Measurements from ENCODE around the gene NSUN4. TPM values are rescaled to one million over a fixed set of nuclear protein-coding genes. Genes with fewer than 3 reads are reported as not detected.

The NSUN4 gene
- total RNA-seq, 3 donors from 2014 or later: 18.5 to 20.6 (median 20.5) TPM

- peaks cover 18% of the 10 kb centered on the region for H3K4me1 ChIP-seq (ENCODE audit: low read depth)
- intact Hi-C loops (cut with DNase I, micrococcal nuclease): no loop called here
- H3K9me3 ChIP-seq: no peaks in the 10 kb centered on the region
- no peak for DNase-seq
- ATAC-seq: peak; percentile 17
- no peaks in the 10 kb centered on the region for H3K36me3 ChIP-seq (ENCODE audit: low read depth)
- no peak overlapping the region for H3K4me3 ChIP-seq
- TF ChIP-seq, protein P1, sequence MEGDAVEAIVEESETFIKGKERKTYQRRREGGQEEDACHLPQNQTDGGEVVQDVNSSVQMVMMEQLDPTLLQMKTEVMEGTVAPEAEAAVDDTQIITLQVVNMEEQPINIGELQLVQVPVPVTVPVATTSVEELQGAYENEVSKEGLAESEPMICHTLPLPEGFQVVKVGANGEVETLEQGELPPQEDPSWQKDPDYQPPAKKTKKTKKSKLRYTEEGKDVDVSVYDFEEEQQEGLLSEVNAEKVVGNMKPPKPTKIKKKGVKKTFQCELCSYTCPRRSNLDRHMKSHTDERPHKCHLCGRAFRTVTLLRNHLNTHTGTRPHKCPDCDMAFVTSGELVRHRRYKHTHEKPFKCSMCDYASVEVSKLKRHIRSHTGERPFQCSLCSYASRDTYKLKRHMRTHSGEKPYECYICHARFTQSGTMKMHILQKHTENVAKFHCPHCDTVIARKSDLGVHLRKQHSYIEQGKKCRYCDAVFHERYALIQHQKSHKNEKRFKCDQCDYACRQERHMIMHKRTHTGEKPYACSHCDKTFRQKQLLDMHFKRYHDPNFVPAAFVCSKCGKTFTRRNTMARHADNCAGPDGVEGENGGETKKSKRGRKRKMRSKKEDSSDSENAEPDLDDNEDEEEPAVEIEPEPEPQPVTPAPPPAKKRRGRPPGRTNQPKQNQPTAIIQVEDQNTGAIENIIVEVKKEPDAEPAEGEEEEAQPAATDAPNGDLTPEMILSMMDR (IDR thresholded peaks at IDR 0.05): no peak
Measured at GRCh38 chr1:46401154-46401913, 60.7 kb downstream of the NSUN4 start.

DNA sequence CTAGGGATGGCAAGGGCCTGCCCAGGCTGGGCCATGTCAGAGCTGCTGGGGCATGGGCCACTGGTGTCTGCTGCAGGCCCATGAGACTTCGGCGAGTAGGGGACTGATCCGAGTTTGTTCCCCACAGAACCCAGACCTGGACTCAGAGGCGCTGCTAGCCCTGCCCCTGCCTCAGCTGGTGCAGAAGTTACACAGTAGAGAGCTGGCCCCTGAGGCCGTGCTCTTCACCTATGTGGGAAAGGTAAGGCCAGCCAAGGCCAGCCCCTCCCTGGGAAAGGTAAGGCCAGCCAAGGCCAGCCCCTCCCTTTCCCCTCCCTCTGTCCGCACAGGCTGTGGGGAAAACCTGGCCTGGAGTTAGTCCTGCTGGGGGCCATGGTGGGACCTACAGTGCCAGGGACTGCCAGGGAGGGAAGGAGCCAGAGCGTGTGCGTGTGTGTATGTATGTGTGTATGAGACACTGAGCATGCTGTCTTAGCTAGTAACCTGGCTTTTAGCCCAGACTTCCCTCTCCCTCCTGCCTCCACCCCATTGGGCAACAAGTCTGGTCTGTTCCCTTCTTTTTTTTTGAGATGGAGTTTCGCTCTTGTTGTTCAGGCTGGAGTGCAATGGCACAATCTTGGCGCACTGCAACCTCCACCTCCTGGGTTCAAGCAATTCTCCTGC is 61.5 kb downstream of the NSUN4 start:
- Histone ChIP-seq H3K36me3 (ENCODE audit: low read depth) (no peaks in the 10 kb centered on the region), H3K4me1 (ENCODE audit: low read depth) (peaks cover 14% of the 10 kb centered on the region), H3K4me3 (no peak overlapping the region), H3K9me3 (no peaks in the 10 kb centered on the region)
- ATAC-seq: peak; percentile 94
- DNase-seq: peak; percentile 86 to 90 (median 89)
- intact Hi-C loops (cut with DNase I, micrococcal nuclease): no loop called here
- TF ChIP-seq, protein P1 (IDR thresholded peaks at IDR 0.05): no peak

- ATAC-seq: no peak
- TF ChIP-seq, protein P1 (IDR thresholded peaks at IDR 0.05): no peak
Measured at GRCh38 chr1:46403916-46404315, 63.3 kb downstream of the NSUN4 start.

GRCh38 chr1:46404482-46405196 is 64.0 kb downstream of the NSUN4 start:
- Histone ChIP-seq H3K9me3 (no peaks in the 10 kb centered on the region), H3K36me3 (ENCODE audit: low read depth) (peaks cover 3% of the 10 kb centered on the region), H3K4me1 (ENCODE audit: low read depth) (peaks cover 12% of the 10 kb centered on the region), H3K4me3 (no peak overlapping the region)
- TF ChIP-seq, protein P1 (IDR thresholded peaks at IDR 0.05): no peak
- ATAC-seq: no peak
- DNase-seq: peak in 1 of 3 donors; percentile 17
- intact Hi-C loops (cut with DNase I, micrococcal nuclease): no loop called here

More at GRCh38 chr1:46403916-46404315, 63.3 kb downstream of the NSUN4 start:
- DNase-seq: peak in 1 of 3 donors; percentile 3
- Histone ChIP-seq H3K36me3 (ENCODE audit: low read depth) (peaks cover 3% of the 10 kb centered on the region), H3K9me3 (no peaks in the 10 kb centered on the region), H3K4me1 (ENCODE audit: low read depth) (peaks cover 14% of the 10 kb centered on the region), H3K4me3 (no peak overlapping the region)
- intact Hi-C loops (cut with DNase I, micrococcal nuclease): no loop called here

GRCh38 chr1:46405197-46405555 is 64.6 kb downstream of the NSUN4 start:
- intact Hi-C loops (cut with DNase I, micrococcal nuclease): no loop called here
- no peak overlapping the region for H3K4me3 ChIP-seq
- no peaks in the 10 kb centered on the region for H3K9me3 ChIP-seq
- peaks cover 9% of the 10 kb centered on the region for H3K4me1 ChIP-seq (ENCODE audit: low read depth)
- no peak for ATAC-seq
- peaks cover 3% of the 10 kb centered on the region for H3K36me3 ChIP-seq (ENCODE audit: low read depth)
- TF ChIP-seq, protein P1 (IDR thresholded peaks at IDR 0.05): no peak
- peak in 1 of 3 donors; percentile 28 for DNase-seq

Data from mucosa of descending colon (tissue), 3 donors.